ENCODE measurements around the gene OR6J1. TPM values are rescaled to one million over a fixed set of nuclear protein-coding genes. Genes with fewer than 3 reads are reported as not detected.

Gene OR6J1
- total RNA-seq, 1 experiment from 2014 or later: not detected

- no peak overlapping the region for H3K4me3 Mint-ChIP-seq (ENCODE audit: unreplicated experiment)
- H3K9me3 Mint-ChIP-seq (ENCODE audit: unreplicated experiment): peaks cover 8% of the 10 kb centered on the region
- ChIA-PET POLR2A (no interaction called here), CTCF (interaction anchor here (0.6 to 3.5 kb wide), 6 partner anchors 11 to 602 kb away, joined by 3 to 13 read pairs (median 3); partner anchors contain the start of genes ABHD4 and OR6J1)
- no peaks in the 10 kb centered on the region for H3K36me3 Mint-ChIP-seq (ENCODE audit: insufficient read depth, unreplicated experiment)
- peaks cover 41% of the 10 kb centered on the region for H3K27me3 Mint-ChIP-seq (ENCODE audit: insufficient read depth, unreplicated experiment)
- intact Hi-C loops (cut with micrococcal nuclease): no loop called here
- no peaks in the 10 kb centered on the region for H3K4me1 Mint-ChIP-seq (ENCODE audit: insufficient read depth, unreplicated experiment)
- H3K27ac Mint-ChIP-seq (ENCODE audit: low read depth, unreplicated experiment): no peak overlapping the region
- DNase-seq (ENCODE audit: unreplicated experiment): no peak
- TF ChIP-seq CTCF (IDR thresholded peaks at IDR 0.05; ENCODE audit: unreplicated experiment): no peak
- no TSS peak for BruUV-seq (replicated peaks)
Measured at GRCh38 chr14:22634233-22634900, 9.8 kb downstream of the OR6J1 start.

- intact Hi-C loops (cut with micrococcal nuclease): no loop called here
- Mint-ChIP-seq H3K4me3 (ENCODE audit: unreplicated experiment) (no peak overlapping the region), H3K9me3 (ENCODE audit: unreplicated experiment) (peaks cover 8% of the 10 kb centered on the region), H3K27ac (ENCODE audit: low read depth, unreplicated experiment) (no peak overlapping the region), H3K36me3 (ENCODE audit: insufficient read depth, unreplicated experiment) (no peaks in the 10 kb centered on the region), H3K4me1 (ENCODE audit: insufficient read depth, unreplicated experiment) (no peaks in the 10 kb centered on the region), H3K27me3 (ENCODE audit: insufficient read depth, unreplicated experiment) (peaks cover 46% of the 10 kb centered on the region)
- DNase-seq (ENCODE audit: unreplicated experiment): no peak
- ChIA-PET POLR2A (interaction anchor here (0.7 kb wide), 1 partner anchor 178 kb away, joined by 3 read pairs; no protein-coding TSS in a partner anchor), CTCF (interaction anchor here (1.2 to 1.4 kb wide), 2 partner anchors 33 to 74 kb away, joined by 3 read pairs; partner anchors contain the start of gene ABHD4)
- no peak for TF ChIP-seq CTCF (IDR thresholded peaks at IDR 0.05; ENCODE audit: unreplicated experiment)
- BruUV-seq (replicated peaks): no TSS peak
Measured at GRCh38 chr14:22630486-22630885, 13.7 kb downstream of the OR6J1 start.

- peaks cover 8% of the 10 kb centered on the region for H3K9me3 Mint-ChIP-seq (ENCODE audit: unreplicated experiment)
- H3K27ac Mint-ChIP-seq (ENCODE audit: low read depth, unreplicated experiment): no peak overlapping the region
- BruUV-seq (replicated peaks): no TSS peak
- DNase-seq (ENCODE audit: unreplicated experiment): no peak
- no peaks in the 10 kb centered on the region for H3K36me3 Mint-ChIP-seq (ENCODE audit: insufficient read depth, unreplicated experiment)
- TF ChIP-seq CTCF (IDR thresholded peaks at IDR 0.05; ENCODE audit: unreplicated experiment): no peak
- CTCF ChIA-PET: interaction anchor here (1.2 to 1.4 kb wide), 2 partner anchors 32 to 73 kb away, joined by 3 read pairs; partner anchors contain the start of gene ABHD4
- intact Hi-C loops (cut with micrococcal nuclease): no loop called here
- H3K27me3 Mint-ChIP-seq (ENCODE audit: insufficient read depth, unreplicated experiment): peaks cover 46% of the 10 kb centered on the region
- no peaks in the 10 kb centered on the region for H3K4me1 Mint-ChIP-seq (ENCODE audit: insufficient read depth, unreplicated experiment)
- POLR2A ChIA-PET: interaction anchor here (0.7 kb wide), 1 partner anchor 177 kb away, joined by 3 read pairs; no protein-coding TSS in a partner anchor
- H3K4me3 Mint-ChIP-seq (ENCODE audit: unreplicated experiment): no peak overlapping the region
Measured at GRCh38 chr14:22630066-22630465, 14.1 kb downstream of the OR6J1 start.

GRCh38 chr14:22629361-22629760 lies 14.8 kb downstream of the OR6J1 start:
- H3K4me3 Mint-ChIP-seq (ENCODE audit: unreplicated experiment): no peak overlapping the region
- H3K4me1 Mint-ChIP-seq (ENCODE audit: insufficient read depth, unreplicated experiment): no peaks in the 10 kb centered on the region
- intact Hi-C loops (cut with micrococcal nuclease): no loop called here
- no peak overlapping the region for H3K27ac Mint-ChIP-seq (ENCODE audit: low read depth, unreplicated experiment)
- peaks cover 40% of the 10 kb centered on the region for H3K27me3 Mint-ChIP-seq (ENCODE audit: insufficient read depth, unreplicated experiment)
- no peak for TF ChIP-seq CTCF (IDR thresholded peaks at IDR 0.05; ENCODE audit: unreplicated experiment)
- ChIA-PET CTCF (interaction anchor here (1.2 to 1.4 kb wide), 2 partner anchors 32 to 73 kb away, joined by 3 read pairs; partner anchors contain the start of gene ABHD4), POLR2A (no interaction called here)
- no TSS peak for BruUV-seq (replicated peaks)
- no peak for DNase-seq (ENCODE audit: unreplicated experiment)
- no peaks in the 10 kb centered on the region for H3K36me3 Mint-ChIP-seq (ENCODE audit: insufficient read depth, unreplicated experiment)
- H3K9me3 Mint-ChIP-seq (ENCODE audit: unreplicated experiment): peaks cover 8% of the 10 kb centered on the region
